ENCODE results near the gene RGMA.
"Not testable (repeated sequence)": the region's sequence is repeated elsewhere in the genome, so short reads cannot be mapped to it uniquely, and the experiment has no call there.

Gene RGMA

DNA sequence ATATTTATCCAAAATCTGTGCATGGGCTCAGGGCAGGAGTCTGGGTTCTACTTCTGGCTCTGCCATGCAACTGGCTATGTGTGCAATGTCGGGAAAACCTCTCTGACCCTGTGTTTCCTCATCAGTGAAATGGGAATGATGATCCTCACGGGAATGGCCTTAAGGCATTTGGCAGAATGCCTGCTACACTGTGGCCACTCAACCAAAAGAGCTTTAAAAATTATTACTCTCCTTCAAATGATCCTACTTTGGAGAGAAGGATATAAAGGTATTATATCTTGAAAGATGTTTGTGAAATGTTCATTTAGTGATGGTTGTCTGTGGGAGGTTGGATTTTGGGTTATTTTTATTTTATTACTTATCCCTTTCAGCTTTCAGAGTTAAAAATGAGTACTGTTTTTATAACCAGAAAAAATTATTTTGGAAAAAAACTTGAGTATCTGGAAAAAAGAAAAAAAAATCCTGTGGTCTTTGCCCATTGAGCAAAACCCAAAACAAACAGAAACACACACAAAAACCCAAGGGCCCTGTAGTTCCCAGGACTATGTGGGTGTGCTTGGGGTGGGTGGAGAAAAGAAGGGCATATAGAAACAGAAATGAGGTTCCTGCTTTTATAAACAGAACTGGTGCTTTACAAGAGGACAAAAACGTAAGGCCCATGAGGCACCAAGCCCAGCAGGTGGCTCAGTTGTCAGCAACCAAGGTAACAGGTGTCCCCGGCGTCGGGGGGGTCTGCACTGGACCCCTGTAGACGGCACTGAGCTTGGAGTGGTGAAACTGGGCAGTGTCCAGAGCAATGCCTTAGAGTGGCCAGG, 22.0 kb downstream of the RGMA start:
- DNase-seq (ENCODE audit: low spot score) = no peak

DNA sequence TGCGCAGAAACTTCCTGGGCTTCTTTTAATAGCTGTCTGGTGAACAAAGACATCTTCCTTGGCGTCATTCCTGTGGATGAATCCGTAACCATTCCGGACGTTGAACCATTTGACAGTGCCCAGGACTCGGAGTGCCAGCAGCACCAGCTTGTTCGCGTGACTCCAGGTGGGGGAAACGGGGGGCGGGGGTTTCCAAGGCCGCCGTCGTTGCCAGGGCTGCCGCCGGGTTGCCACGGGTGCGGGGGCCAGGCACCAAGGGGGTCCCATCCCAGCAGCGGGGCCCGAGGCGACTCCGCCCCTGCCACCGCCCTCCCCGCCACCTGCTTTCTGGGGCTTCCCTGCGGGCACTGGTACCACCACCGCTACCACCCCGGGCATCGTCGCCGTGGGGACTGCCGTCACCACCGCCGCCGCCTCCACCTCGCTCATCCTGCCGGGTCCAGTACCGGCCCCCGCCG, 22.8 kb downstream of the RGMA start:
- no peak for DNase-seq (ENCODE audit: low spot score)

DNA sequence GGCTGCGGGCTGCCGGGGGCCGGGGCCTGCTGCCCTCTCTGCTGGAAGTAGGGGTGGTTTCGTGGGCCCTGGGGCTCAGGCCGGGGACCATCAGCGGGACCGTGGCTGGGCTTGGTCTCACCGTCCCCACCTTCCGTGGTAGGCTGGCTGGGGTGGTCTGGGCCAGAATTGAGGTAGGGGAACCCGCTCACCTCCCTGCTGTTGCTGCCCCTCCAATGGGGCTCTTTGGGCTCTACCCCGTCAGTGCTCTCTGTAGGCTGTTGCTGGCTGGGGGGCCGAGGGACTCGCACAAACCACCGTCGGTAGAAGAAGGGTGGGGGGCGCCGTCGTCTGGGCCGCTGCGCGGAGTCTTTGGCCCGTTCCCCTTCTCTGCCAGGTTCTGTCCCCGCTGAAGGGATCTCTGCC, 23.4 kb downstream of the RGMA start:
- no peak for DNase-seq (ENCODE audit: low spot score)

DNA sequence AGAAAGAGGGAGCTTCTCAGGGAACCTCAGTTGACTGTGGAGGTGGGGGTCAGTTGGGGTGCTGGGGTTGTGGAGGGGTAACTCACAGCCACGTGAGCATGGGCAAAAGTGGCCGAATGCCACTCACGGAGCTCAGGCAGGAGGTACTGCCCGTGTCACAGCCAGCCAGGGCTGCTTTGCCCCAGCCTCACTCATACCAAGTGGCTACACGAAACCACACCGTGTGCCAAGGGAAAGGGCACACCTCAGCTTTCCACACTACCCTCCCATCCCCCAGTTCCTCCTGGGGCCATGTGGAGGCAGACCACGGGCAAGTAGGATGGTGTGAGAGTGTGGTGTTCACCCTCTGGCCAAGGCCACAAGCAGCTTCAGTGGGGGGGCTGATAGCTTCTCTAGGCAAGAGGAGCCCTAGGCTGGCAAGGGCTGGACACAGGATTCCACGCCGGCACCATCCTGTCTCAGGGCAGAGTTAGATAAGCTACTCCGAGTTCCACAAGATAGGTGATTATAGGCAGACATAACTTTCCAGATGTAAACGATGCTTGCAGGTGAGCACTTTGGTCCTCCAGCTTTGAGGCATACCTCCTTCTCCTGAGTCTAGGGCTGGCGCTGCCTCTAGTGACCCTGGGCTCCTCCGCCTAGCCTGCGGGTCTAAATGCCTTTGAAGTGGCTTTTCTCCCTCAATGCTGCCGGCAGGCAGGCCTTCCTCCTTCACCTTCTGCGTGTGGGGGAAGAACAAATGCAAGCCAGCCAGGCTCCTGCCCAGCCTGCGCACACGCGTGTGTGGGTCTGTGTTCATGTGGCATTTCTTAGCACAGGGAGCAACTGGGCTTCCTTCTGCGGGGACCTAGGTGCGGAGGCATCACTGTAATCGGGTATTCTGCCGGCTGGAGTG, 25.0 kb downstream of the RGMA start:
- no peak for DNase-seq (ENCODE audit: low spot score)

DNA sequence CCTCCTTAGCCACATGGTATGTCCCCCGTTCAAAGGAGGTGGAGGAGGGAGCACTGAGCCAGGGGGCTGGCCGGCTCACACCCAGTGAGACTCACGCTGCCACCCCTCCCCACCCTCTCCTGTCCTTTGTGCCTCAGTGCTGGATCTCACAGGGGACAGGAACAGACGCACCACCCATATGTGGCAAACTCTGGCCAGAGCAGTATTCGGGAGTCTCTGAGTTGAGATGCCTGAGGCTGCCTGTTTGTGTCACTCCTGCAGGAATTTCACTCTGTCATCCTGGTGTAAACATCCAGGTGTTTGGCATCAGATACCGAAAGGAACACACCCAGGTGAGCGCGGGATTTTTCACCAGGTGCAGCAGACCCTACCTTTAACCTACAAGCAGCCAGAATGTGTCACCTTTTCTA, 25.7 kb downstream of the RGMA start:
- no peak for DNase-seq (ENCODE audit: low spot score)

DNA sequence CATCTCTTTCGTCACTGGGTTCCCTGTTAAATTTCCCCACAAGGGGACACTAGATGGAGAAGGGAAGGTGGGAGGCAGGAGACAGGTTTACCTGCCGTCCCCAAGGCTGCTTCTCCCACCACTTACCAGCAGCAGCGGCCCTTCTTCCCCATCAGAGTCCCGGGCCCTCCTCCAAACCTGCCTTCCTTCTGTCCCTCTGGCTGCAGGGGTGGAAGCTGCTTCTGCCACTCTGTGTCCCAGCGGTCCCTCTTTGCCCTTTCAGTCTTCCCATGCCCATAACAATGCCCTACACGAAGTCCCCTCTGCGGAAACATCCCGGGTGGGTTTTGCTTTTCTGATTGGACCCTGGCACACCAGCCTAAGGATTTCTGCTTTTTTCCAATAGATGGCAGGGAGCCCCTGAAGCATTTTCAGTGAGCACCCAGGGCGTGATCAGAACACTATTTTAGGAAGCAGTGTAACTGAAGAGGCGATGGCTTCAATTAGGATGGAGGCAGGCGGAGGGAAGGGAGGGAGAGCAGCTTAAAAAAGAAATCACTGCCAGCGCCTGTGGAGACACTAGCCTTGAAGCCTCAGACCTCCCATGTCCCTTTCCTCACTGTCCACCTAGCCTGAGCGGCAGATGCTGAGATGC, 26.3 kb downstream of the RGMA start:
- not testable (repeated sequence) for DNase-seq (ENCODE audit: low spot score)

DNA sequence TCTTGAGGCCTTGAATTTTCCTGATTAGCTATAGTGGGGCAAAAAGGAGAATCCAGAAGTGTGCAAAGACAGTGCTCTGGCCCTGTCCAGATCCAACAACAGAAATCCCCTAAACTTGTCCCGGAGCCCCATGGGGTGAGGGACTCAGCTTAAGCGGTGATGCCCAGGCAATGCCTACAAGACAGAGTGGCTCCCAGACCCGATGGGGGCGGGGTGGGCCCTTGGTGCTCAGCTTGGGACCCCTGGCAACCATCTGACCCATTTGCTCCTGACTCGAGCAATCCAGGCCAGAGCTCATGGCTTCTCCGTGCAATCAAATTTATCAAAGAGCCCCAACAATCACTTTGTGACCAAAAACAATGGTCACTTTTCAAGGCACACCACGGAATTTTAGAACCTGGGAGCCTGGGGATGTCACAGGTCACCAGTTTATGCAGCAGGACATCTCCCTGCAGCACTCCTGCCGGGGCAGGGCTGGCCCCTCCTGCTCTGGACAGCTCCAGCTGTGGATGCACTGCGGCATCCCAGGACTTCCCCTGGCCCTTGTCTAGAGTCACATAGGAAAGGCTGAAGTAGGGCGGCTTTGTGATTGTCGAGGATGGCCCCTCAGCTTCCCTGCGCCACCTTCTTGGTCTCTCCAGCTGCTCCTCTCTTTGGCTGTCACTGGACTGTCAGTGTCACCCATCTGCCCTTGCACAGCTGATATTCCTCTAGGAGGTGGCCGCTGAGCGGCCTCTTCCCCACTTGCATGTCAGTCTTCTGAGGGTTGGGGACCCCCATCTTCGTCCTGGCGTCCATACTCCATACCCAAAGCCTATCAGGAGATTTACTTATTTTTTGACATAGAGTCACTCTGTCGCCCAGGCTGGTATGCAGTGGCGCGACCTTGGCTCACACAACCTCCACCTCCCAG, 28.4 kb downstream of the RGMA start:
- no peak for DNase-seq (ENCODE audit: low spot score)

DNA sequence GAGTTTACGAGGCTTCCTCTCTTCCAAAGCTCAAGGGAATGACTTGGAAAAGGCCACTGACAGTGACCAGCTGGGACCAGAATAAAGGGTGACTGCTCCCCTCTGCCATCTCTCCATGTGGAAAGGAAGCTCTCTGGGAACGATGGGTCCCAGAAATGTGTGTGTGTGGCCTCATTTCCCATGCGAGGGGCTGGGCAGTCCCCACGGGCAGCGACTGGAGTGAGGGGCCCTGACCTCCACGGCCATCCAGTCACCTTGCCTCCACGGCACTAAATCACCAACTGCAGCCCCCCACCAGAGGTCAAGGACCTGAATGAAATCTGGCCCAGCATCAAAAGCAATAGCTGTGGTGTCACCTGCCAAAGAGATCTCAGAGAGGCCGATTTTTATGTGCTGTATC, 29.6 kb downstream of the RGMA start:
- DNase-seq (ENCODE audit: low spot score) = no peak

DNA sequence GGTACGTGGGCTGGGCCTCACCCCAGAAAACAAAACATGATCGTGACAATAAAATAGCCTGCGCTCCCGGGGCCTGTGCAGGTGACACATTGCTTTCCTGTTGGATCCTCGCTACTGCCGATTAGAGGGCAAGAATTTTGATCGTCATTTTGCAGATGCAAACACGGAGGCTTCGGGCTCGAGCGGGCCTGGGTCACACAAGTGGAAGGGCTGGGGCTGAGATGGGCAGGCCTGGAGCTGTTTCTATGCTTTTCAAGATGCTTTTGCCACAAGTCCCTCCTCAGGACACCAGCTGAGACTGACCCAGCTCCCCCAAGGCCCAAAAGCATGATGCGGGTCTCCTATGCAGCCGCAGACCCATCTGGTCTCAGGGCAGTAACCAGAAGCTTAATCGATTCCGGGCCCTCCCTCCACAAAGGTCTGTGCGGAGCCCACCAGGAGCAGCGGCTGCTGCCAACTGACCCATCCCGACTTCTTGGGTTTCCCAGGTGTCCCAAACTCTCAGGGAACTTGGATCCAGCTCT, 30.0 kb downstream of the RGMA start:
- DNase-seq (ENCODE audit: low spot score) = no peak

DNA sequence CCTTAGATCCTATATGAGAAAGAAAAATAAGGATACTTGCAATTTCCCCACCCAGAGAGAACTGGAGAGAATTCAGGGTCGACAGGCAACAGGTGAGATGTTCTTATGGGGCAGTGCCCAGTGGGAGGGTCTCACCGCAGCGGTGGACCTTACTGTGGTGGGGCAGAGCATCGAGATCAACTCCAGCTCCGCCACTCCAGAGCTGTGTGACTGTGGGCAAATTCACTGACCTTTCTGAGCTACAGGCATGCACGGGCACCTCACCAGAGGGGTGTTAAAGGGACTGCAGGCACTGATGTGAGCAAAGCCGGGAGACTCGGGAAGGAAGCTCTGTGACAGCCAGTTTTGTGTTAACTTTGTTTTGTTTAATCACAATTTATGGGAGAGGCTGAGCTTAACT, 30.9 kb downstream of the RGMA start:
- no peak for DNase-seq (ENCODE audit: low spot score)

DNA sequence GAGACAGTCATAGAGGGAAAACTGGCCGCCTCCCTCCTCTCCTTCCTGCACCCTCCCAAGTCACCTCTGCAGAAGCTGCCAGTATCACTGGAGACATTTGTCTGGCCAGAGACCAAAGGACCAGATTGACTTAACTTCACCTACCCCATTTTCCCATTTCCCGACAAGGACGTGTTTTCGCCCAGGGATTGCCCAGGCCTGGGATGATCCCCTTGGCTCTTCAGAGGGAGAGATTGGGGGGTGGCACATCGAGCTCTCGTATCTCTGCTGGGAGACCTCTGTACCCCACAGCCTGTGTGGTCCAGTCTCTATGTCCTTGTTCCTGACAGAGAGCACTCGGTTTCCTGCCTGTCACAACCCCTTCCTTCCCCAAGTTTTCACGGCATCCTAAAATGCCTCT, 31.4 kb downstream of the RGMA start:
- DNase-seq (ENCODE audit: low spot score) = no peak

DNA sequence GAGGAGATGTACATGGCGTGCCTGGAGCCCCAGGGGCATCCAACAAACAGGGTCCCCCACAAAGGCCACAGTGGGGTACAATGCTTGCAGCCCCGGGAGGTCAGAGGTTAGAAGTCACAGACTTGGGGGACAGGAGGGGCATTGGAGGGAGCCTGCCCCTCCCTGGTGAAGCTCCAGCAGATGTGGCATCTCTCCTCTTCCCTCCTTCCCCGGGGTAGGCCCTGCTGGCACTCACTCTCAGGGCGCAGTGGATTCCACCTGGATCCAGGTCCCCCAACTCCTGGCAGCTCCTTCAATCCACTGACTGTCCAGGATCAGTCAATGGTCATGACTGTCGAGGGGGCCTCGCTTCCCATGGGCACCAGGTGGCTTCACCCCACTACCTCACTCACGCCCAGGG, 32.2 kb downstream of the RGMA start:
- DNase-seq (ENCODE audit: low spot score) = no peak

DNA sequence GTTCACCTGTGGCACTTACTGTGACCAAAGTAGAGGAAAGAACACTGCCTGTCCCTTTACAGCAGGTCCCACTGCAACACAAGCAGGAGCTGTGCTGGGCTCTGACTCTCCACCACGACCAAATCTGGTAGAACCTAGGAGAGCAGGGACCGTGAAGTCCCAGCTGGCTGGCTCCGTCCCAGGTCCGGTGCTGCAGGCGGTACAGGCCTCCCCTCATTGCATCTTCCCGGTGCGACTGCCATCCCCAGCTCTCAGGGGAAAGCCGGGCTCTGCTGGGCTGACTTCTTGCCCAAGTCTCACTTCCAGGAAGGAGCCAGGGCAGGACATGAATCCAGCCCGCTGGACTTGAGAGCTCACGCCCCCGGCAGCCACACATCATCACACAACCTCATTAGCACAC, 33.8 kb downstream of the RGMA start:
- no peak for DNase-seq (ENCODE audit: low spot score)

DNA sequence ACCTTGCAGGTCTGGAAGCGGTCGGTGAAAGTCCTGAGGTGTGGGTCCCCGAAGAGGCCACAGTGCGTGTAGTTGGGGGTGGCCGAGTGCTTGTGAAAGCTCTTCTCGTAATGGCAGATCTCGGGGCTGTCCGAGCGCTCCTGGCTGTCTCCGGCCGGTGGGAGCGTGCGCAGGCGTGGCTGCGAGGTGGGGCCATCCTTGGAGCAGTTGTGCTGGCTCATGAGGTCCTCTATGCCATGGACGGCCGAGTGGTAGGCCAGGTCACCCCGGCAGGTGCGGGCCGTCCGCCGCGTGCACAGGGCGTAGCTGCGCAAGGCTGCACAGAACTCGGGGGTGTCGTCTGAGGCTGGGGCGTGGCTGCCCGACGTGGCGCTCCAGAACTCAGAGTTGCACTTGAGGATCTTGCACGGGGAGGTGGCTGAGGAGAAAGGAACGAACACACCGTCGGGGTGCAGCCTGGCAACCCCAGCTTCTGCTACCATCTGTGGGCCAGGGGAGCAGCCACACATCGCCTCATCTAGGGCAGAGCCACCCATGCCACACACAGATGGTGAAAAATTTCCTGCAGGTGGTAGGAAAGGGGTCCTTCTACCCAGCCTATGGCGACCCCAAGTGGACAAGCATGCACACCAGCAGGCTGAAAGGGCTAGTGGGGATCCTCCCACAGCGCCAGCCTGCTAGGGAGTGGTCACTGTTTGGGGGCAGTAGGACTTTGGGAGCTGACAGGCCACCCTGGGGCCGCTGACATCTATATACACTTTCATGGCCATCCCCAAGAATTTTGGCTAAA, 36.7 kb downstream of the RGMA start:
- no peak for DNase-seq (ENCODE audit: low spot score)

DNA sequence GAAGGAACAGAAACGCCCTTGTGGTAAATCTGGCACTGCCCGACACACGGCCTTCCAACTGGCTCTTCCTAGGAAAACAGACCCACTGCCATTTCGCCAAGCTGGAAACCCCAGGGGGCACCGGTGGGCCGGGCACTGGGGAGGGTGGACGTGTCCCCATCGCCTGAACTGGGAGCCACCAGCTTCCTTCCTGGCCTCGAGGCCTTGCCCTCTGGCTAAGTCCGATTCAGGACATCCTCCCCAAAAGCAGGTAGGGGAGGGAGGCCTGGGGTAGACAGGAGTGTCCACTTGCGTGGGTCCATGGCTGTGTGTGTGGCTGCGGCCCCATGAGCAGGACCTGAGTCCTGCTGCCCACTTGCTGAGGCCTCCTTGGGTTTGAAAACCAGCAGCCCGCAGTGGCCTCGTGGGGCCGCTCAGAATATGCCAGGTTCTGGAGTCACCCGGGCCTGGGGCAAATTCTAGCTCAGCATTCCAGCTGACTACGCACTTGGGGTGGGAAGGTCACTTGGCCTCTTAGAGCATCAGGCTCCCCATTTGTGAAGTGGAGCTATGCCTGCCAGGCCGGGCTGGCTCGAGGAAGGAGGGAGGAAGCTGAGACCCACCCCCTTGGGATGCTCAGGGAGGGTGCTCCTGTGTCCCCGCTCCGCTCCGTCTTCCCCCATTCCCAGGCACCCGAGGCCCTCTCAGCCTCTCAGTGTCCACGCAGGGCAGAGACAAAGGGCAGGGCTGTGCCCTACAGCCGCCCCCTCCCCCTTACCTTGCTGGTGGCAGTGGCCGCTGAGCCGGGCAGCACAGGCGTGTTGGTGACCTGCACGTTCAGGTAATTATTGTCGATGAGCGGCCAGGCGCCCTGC, 37.5 kb downstream of the RGMA start:
- DNase-seq (ENCODE audit: low spot score) = no peak

DNA sequence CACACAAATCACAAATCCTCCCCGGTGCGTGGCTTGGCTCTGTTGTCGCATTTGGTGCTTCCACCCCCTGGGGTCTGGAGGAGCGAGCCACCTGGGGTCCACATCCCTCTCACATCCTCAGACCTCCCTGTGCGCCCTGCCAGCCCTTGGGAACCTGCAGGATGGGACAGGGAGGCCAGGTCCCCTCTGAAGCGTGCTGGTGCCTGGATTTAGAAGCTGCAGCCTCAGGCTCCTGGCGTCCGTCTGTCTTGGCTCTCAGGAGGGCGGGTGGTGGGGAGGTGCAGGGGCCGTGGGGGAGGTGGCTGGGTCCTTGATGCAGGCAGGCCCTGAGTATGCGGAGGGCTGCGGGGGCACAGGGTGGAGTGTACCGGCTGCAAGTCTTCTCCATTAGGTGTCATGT, 38.4 kb downstream of the RGMA start:
- DNase-seq (ENCODE audit: low spot score) = no peak

DNA sequence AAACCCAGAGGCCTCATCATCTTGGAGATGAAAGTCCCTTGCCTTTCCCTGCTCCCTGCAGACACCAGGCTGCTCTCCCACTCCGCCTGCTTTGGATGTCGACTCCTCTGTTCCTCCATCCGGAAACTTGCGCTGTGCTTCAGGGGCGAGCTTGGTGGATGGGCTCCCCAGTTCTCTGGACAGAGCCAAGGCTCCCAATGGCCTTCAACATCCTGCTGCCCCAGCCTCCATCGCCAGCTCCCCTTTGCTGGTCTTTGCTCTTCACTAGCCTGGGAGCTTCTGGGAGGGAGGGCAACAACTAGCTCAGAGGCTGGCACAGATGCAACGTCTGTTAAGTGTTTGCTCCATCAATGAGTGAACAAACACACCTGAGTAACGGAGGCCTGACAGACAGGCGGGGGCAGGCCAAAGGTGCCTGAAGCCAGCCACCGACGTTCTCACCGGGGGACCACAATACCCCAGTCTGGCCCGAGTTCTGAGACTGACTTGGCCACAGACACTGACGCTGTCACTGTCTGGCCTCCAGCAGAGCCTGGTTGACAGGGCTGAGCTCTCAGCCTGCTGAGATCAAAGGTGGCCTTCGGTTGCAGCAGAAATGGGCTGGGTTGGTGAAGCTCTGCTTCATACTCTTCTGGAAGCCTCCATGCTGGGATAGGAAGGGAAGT, 39.0 kb downstream of the RGMA start:
- DNase-seq (ENCODE audit: low spot score) = no peak

DNA sequence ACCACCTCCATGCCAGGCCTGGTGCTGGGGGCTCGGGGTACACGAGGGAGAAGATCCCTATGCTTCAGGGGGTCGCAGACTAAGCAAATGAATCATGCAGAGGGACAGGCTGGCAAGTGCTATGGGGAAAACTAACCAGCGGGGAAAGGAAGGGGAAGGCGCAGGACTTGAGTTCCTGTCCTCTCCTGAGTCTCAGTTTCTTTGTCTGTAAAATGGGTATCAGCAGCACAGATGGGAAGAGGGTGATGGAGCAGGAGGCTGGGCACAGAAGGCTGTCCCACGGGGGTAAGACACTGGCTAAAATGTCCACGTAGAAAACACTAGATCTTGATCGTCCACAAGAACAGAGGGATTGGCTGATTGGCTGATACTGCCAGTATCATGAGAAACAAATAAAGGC, 39.8 kb downstream of the RGMA start:
- no peak for DNase-seq (ENCODE audit: low spot score)

DNA sequence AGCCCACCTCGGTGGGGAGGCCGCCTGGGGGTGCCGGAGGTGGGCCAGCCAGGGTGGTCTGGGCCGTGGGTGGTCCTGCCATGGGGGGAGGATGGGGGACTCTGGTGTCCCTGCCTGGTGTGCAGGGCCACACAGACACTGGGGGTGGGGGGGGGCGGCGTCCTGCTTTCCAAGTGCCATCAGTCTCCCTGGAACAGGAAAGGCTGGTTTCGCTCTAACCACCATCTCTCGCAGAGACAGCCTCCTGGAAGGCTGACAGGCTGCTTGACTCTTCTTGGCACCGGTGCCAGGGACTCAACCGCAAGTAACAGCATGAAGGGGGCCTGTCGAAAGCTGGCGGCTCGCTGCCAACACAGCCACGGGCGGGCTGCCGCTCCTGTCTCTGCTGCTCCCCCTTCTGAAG, 40.3 kb downstream of the RGMA start:
- peak; percentile 55 for DNase-seq (ENCODE audit: low spot score)
